Measurements from ENCODE around the gene NOPCHAP1.

NOPCHAP1 gene

GRCh38 chr12:104985206-104985605 is 910 bp upstream of the NOPCHAP1 start:
- Mint-ChIP-seq H3K4me1 (peaks cover 21% of the 10 kb centered on the region), H3K27me3 (ENCODE audit: low read depth) (no peaks in the 10 kb centered on the region), H3K36me3 (ENCODE audit: low read depth) (peaks cover 29% of the 10 kb centered on the region), H3K4me3 (peak overlapping the region; percentile 85 to 93 (median 91)), H3K27ac (peak overlapping the region in 1 of 3 experiments; percentile 76), H3K9me3 (no peaks in the 10 kb centered on the region)
- TF ChIP-seq CTCF (IDR thresholded peaks at IDR 0.05; ENCODE audit: unreplicated experiment in 3 of 3), result no peak

GRCh38 chr12:104990950-104991349 is 4.8 kb downstream of the NOPCHAP1 start:
- H3K9me3 Mint-ChIP-seq, result no peaks in the 10 kb centered on the region
- H3K4me1 Mint-ChIP-seq, result peaks cover 19% of the 10 kb centered on the region
- no peaks in the 10 kb centered on the region for H3K27me3 Mint-ChIP-seq (ENCODE audit: low read depth)
- H3K36me3 Mint-ChIP-seq (ENCODE audit: low read depth), result peaks cover 79% of the 10 kb centered on the region
- no peak overlapping the region for H3K4me3 Mint-ChIP-seq
- no peak overlapping the region for H3K27ac Mint-ChIP-seq
- TF ChIP-seq CTCF (IDR thresholded peaks at IDR 0.05; ENCODE audit: unreplicated experiment in 3 of 3), result no peak

GRCh38 chr12:104991565-104992128 is 5.5 kb downstream of the NOPCHAP1 start:
- H3K4me3 Mint-ChIP-seq, result no peak overlapping the region
- no peaks in the 10 kb centered on the region for H3K27me3 Mint-ChIP-seq (ENCODE audit: low read depth)
- H3K9me3 Mint-ChIP-seq, result no peaks in the 10 kb centered on the region
- H3K4me1 Mint-ChIP-seq, result peaks cover 15% of the 10 kb centered on the region
- H3K27ac Mint-ChIP-seq, result no peak overlapping the region
- H3K36me3 Mint-ChIP-seq (ENCODE audit: low read depth), result peaks cover 82% of the 10 kb centered on the region
- no peak for TF ChIP-seq CTCF (IDR thresholded peaks at IDR 0.05; ENCODE audit: unreplicated experiment in 3 of 3)

- H3K36me3 Mint-ChIP-seq (ENCODE audit: low read depth), result peaks cover 88% of the 10 kb centered on the region
Observed at GRCh38 chr12:104994336-104994735, 8.2 kb downstream of the NOPCHAP1 start.

GRCh38 chr12:104997541-104997940 is 11.4 kb downstream of the NOPCHAP1 start:
- Mint-ChIP-seq H3K9me3 (no peaks in the 10 kb centered on the region), H3K27ac (no peak overlapping the region), H3K4me3 (no peak overlapping the region), H3K36me3 (ENCODE audit: low read depth) (peaks cover 88% of the 10 kb centered on the region), H3K27me3 (ENCODE audit: low read depth) (no peaks in the 10 kb centered on the region), H3K4me1 (no peaks in the 10 kb centered on the region)
- no peak for TF ChIP-seq CTCF (IDR thresholded peaks at IDR 0.05; ENCODE audit: unreplicated experiment in 3 of 3)

More at GRCh38 chr12:104994336-104994735, 8.2 kb downstream of the NOPCHAP1 start:
- H3K27ac Mint-ChIP-seq, result no peak overlapping the region
- H3K4me1 Mint-ChIP-seq, result no peaks in the 10 kb centered on the region
- no peaks in the 10 kb centered on the region for H3K9me3 Mint-ChIP-seq
- no peak for TF ChIP-seq CTCF (IDR thresholded peaks at IDR 0.05; ENCODE audit: unreplicated experiment in 3 of 3)
- H3K4me3 Mint-ChIP-seq, result no peak overlapping the region
- H3K27me3 Mint-ChIP-seq (ENCODE audit: low read depth), result no peaks in the 10 kb centered on the region

All from nephron (organoid).